GM12873 (cell line): Measurements from ENCODE around the gene CDK11B.

Source experiments
- TF ChIP-seq, protein P1 (sequence below): IDR thresholded peaks from 2 replicates; pipeline ENCODE4 v1.5.1; 2012; ENCODE audit warnings: low read depth, mild to moderate bottlenecking, moderate library complexity, low read length, control low read depth; ENCODE audit not compliant: insufficient read depth; ENCODE audit errors: missing control alignments

The CDK11B gene

DNA sequence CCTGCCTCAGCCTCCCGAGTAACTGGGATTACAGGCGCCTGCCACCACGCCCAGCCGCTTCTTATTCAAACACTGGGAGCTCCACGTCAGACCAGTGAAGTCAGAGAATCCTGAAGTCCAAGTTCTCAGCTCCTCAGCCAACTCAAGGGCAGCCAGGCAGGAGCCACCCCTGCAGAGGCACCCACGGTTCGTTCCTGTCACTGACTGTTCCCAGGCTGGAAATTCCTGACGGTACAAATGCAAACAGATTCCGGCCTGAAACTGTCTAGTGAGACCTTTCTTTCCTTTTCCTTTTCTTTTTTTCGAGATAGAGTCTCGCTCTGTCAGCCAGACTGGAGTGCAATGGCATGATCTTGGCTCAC is 22.1 kb upstream of the CDK11B start:
- TF ChIP-seq, protein P1, sequence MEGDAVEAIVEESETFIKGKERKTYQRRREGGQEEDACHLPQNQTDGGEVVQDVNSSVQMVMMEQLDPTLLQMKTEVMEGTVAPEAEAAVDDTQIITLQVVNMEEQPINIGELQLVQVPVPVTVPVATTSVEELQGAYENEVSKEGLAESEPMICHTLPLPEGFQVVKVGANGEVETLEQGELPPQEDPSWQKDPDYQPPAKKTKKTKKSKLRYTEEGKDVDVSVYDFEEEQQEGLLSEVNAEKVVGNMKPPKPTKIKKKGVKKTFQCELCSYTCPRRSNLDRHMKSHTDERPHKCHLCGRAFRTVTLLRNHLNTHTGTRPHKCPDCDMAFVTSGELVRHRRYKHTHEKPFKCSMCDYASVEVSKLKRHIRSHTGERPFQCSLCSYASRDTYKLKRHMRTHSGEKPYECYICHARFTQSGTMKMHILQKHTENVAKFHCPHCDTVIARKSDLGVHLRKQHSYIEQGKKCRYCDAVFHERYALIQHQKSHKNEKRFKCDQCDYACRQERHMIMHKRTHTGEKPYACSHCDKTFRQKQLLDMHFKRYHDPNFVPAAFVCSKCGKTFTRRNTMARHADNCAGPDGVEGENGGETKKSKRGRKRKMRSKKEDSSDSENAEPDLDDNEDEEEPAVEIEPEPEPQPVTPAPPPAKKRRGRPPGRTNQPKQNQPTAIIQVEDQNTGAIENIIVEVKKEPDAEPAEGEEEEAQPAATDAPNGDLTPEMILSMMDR: no peak

DNA sequence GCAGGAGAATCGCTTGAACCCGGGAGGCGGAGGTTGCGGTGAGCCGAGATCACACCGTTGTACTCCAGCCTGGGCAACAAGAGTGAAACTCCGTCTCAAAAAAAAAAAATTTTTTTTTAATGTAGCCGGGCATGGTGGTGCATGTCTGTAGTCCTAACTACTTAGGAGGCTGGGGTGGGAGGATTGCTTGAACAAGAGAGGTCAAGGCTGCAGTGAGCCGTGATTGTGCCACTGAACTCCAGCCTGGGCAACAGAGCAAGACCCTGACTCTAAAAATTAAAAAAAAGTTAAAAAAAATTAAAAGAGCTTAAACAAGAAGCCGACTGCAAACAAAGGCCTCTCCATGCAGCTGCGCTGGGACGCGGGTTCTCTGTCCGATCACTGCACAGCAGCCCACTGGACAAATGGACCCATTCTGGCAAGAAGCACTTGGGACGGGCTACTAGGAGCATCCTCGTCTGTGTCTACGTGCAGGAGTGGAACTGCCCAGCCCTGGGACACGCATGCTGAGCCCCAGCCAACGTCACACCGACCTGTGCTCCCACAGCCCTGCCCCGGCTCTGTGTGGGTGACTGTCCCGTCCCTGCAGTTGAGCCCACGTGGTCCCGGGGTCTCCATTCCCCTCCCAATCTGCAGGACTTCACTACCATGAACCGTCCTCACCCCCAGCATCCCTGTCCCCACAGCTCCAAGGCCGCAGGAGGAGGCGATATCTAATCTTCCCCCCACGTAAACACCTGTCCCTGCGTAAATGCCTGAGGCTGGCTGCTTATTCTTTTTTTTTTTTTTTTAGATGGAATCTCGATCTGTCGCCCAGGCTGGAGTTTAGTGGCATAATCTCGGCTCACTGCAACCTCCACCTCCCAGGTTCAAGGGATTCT is 21.5 kb upstream of the CDK11B start:
- TF ChIP-seq, protein P1: no peak

DNA sequence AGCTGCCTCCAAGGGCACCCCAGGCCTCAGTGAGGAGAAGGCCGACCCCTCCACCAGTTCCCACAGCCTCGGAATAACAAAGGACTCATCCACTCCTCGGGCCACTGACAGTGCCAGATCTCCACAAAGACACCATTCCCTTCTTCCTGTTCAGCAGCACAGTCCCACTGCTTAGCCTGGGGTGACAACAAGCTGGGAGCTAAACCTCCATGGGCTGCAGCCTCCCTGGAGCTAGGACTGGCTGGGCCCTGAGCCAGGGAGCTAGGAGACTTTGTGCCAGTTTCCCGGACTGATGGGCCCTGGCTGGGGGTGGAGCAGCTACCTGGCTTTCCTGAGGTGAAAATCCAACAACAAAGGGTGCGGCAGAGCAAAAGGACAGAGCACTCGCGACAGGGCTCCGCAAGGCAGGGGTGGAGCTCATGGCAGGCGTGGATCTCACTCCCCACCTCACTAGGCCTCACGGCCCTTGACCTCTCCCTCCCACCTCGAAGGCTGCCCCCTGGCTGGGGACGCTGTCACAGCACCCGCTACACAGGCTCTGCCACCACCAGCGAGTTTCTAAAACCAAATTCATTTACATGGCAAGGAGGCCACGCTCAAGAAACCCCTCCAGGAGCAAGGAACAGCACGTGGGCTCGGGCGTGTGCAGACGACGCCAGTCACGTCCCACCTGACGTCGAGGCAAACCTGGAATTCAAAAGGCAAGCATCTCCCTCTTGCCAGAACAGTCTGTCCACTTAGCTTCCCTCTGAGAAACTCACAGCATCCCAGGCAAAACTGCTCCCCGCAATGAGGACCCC is 20.0 kb upstream of the CDK11B start:
- TF ChIP-seq, protein P1: peak; percentile 82

DNA sequence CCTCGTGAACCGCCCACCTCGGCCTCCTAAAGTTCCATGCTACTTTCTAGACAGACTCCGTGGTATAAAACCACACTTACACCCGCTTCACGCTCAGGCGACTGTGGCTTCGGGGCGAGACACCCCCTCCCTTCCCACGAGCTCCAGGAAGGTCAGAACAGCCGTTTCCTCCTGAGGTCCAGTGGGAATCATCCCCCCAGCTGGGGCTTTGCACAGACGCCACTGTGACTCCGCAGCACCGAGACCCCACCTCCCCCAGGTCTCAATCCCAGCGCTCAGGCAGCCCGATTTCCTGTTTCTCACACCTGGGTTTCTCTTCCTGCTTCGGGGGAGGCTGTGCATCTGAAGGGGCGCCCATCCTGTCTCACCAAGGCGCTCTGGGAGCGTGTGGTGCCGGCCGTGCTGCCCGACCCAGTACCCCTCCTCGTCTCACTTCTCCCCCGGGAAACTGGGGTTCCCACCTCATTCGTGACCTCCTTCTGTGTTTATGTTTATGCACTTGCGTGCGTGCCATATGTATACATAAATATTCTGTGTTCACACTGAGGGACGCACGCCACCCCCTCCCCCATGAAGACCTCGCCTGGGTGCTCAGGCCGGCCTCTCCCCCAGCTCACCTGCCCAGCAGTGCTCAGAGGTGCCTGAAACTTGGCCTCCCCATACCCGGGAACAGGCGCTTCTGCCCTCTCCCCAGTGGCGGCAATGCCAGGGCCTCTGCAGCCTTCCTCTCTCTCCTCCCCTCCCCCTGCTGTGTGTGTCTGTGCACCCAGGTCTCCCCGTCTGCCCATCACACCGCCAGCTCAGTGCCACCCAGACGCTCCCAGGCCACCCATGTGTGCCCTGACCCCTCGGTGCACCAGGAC is 19.1 kb upstream of the CDK11B start:
- TF ChIP-seq, protein P1: no peak

DNA sequence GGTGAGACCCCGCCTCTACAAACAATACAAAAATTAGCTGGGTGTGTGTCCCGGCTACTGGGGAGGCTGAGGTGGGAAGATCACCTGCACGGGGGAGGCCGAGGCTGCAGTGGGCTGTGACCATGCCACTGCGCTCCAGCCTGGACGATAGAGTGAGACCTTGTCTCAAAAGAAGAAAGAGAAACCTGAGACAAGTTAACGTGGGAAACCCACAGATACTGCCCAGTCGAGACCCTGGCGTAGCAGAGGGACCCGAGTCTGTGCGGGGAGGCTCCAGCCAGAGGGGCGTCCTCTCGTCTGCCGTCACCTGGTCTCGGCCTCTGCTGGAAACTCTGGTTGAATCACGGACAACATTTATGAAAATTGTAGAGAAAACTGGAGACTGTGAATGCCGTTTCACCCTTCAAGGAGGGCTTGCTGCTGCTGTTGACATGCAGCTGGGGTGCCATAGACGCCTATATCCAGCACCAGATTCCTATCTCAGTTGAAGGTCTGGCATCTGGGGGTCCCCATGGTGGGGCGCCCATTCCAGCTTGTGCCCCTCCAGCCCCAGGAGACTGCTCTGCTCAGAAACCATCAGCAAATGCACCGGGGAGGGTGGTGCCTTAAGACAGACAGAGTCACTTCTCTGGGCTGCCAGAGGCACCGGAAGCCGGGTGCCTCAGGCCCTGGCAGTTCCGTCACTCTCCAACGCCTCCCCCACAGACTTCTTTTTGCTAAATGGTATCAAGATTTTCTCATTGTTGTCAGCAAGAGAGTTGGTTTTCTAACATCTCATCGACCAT is 13.6 kb upstream of the CDK11B start:
- TF ChIP-seq, protein P1: no peak

DNA sequence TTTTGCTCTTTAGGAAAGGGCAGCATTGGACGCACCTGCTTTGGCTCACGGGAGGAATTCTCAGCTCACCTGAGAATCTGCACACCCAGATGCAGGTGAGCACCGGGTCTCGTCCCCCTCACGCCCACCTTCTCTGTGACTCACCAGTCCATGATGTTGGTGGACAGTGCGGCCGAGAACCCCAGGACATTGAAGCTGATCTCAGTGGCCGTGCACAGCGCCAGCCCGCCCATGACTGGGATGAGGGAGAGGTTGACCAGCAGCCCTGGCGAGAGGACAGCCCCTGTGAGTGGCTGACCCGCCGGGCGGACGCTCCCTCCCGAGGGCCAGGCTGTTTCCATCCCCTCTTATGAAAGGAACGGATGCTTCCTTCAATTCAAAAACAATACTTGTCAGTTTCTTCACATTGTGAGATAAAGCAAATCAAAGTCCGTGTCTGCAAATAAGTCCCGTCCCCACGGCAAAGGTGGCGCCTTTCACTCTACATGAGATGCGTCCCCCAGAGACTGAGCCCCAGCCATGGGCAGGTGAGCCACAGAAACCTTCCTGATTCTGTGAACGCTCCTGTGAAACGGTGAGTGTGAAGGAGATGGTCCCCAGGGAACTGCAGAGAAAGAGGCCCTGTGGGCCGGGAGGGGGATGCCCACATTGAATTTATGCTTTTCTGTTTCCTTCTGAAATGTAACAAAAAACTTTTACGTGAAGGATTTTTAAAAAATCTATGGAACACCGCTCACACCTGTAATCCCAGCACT is 12.7 kb upstream of the CDK11B start:
- TF ChIP-seq, protein P1: no peak
